ENCODE measurements around the gene XPNPEP1. TPM values are rescaled to one million over a fixed set of nuclear protein-coding genes. Genes with fewer than 3 reads are reported as not detected.
A peak's percentile ranks its signal among the peaks of the same experiment; 100 is the strongest.

The XPNPEP1 gene
- total RNA-seq, 2 experiments from 2014 or later: 66.4 to 66.6 TPM

DNA sequence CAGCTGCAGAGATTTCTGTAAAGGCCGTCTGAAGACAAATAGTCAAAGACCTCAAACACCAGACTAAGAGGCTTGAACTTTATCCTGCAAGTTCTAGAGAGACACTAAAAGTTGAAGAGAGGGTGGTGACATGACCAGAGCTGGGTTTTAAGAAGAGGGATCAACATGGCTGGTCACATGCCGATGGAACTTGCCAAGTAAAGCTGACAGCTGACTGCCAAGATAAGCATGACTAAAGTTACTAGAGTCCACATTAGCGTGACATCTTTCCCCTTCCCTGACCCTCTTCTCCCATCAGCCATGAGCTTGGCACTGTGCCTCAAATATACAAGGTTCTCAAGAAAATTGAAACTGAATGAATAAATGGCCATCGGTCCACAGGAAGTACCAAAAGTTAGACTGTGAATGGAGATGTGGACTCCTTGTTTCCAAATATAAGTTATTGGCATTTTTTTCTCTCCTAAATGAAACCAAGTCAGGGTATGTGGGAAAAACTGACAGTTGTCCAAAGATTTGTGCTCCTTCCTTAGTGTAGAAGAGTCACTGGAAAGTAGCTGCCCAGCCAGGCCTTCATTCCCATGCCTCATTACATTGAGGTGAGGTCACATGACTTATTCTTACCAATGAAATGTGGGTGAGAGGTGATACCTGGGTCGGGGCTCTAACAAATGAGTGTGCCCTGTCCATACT is 24.5 kb downstream of the XPNPEP1 start:
- no peak for DNase-seq
- Mint-ChIP-seq H3K4me1 (ENCODE audit: low read depth) (peaks cover 56% of the 10 kb centered on the region), H3K36me3 (peaks cover 33% of the 10 kb centered on the region), H3K4me3 (no peak overlapping the region), H3K27ac (peak overlapping the region; percentile 25), H3K27me3 (no peaks in the 10 kb centered on the region), H3K9me3 (no peaks in the 10 kb centered on the region)
- intact Hi-C loops (cut with micrococcal nuclease): loop anchor here (2.0 kb wide), 1 partner anchor 16 kb away; no protein-coding TSS in a partner anchor
- POLR2A ChIA-PET: no interaction called here
- CTCF ChIA-PET: interaction anchor here (0.8 to 2.0 kb wide), 3 partner anchors 12 to 36 kb away, joined by 3 to 11 read pairs (median 4); no protein-coding TSS in a partner anchor

DNA sequence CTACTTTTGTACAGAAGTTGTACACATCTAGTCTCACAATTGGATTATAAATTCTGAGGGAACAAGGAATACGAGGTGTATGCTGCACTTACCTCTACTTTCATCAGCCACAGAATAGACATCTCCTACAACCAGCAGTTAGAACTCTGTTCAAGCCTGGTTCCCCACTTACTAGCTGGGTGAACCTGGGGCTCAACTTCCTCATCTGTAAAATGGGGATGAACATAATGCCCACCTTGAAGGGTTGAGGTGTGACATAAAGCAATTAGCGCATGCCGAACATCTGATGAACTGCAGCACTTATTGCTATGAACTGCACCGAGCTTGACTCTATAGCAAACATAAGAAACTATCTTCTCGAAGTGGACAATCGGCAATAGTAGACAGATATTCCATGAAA is 25.3 kb downstream of the XPNPEP1 start:
- intact Hi-C loops (cut with micrococcal nuclease): loop anchor here (2.0 kb wide), 1 partner anchor 17 kb away; no protein-coding TSS in a partner anchor
- Mint-ChIP-seq H3K4me3 (no peak overlapping the region), H3K27ac (no peak overlapping the region), H3K36me3 (peaks cover 33% of the 10 kb centered on the region), H3K4me1 (ENCODE audit: low read depth) (peaks cover 54% of the 10 kb centered on the region), H3K9me3 (no peaks in the 10 kb centered on the region), H3K27me3 (no peaks in the 10 kb centered on the region)
- DNase-seq: no peak
- ChIA-PET POLR2A (no interaction called here), CTCF (interaction anchor here (1.2 to 3.2 kb wide), 2 partner anchors 13 to 14 kb away, joined by 4 to 21 read pairs; no protein-coding TSS in a partner anchor)

DNA sequence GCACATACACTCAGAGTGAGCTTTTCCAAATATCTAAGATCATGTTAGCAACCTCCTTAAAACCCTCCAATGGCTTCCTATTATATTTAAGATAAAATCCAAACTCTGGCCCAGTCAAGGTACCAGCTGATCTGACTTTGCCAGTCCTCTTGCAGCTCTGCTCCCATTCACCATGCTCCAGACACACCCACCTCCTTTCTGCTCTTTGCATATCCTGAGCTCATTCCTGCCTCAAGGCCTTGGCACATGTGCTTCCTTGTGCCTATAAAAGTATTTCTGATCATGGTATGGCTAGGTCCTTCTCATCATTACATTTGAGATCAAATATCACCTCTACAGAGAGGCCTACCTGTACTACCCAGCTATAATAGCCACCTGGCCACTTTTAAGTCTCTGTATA is 27.5 kb downstream of the XPNPEP1 start:
- Mint-ChIP-seq H3K9me3 (no peaks in the 10 kb centered on the region), H3K27ac (no peak overlapping the region), H3K27me3 (no peaks in the 10 kb centered on the region), H3K4me1 (ENCODE audit: low read depth) (peaks cover 53% of the 10 kb centered on the region), H3K36me3 (peaks cover 34% of the 10 kb centered on the region), H3K4me3 (no peak overlapping the region)
- no peak for DNase-seq
- intact Hi-C loops (cut with micrococcal nuclease): no loop called here
- CTCF ChIA-PET: interaction anchor here (1.3 to 3.2 kb wide), 2 partner anchors 12 to 43 kb away, joined by 4 to 21 read pairs; no protein-coding TSS in a partner anchor
- POLR2A ChIA-PET: interaction anchor here (0.7 kb wide), 1 partner anchor 15 kb away, joined by 4 read pairs; no protein-coding TSS in a partner anchor

GRCh38 chr10:109895095-109895818 is 28.1 kb downstream of the XPNPEP1 start:
- Mint-ChIP-seq H3K4me1 (ENCODE audit: low read depth) (peaks cover 50% of the 10 kb centered on the region), H3K4me3 (no peak overlapping the region), H3K9me3 (no peaks in the 10 kb centered on the region), H3K36me3 (peaks cover 32% of the 10 kb centered on the region), H3K27ac (no peak overlapping the region), H3K27me3 (no peaks in the 10 kb centered on the region)
- no peak for DNase-seq
- CTCF ChIA-PET: interaction anchor here (1.3 to 3.2 kb wide), 2 partner anchors 11 to 42 kb away, joined by 4 to 21 read pairs; no protein-coding TSS in a partner anchor
- POLR2A ChIA-PET: interaction anchor here (0.7 kb wide), 1 partner anchor 16 kb away, joined by 4 read pairs; no protein-coding TSS in a partner anchor
- intact Hi-C loops (cut with micrococcal nuclease): no loop called here

DNA sequence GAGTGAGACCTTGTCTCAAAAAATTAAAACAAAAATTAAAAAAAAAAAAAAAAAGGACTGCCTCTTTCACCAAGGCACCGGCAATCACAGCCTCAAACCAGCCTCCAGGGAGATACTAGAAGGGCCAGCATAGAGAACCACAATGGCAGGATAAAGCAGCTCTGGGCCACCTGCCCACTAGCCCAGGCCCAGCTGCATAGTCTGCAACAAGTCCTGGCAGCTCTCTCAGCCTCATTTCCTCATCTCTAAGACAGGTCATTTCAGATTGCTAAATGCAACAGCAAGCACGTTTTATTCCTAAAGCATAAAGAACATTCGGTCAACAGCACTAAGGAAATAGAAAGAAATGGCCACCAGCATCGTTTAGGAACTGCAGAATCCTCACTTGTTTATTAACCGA is 28.8 kb downstream of the XPNPEP1 start:
- Mint-ChIP-seq H3K4me1 (ENCODE audit: low read depth) (peaks cover 48% of the 10 kb centered on the region), H3K27me3 (no peaks in the 10 kb centered on the region), H3K9me3 (no peaks in the 10 kb centered on the region), H3K27ac (no peak overlapping the region), H3K36me3 (peaks cover 32% of the 10 kb centered on the region), H3K4me3 (no peak overlapping the region)
- ChIA-PET POLR2A (no interaction called here), CTCF (interaction anchor here (0.8 to 3.2 kb wide), 3 partner anchors 10 to 62 kb away, joined by 4 to 21 read pairs (median 16); no protein-coding TSS in a partner anchor)
- intact Hi-C loops (cut with micrococcal nuclease): no loop called here
- no peak for DNase-seq

- DNase-seq: no peak
- ChIA-PET POLR2A (no interaction called here), CTCF (interaction anchor here (0.8 to 3.0 kb wide), 2 partner anchors 9 to 63 kb away, joined by 4 to 16 read pairs; no protein-coding TSS in a partner anchor)
- Mint-ChIP-seq H3K4me1 (ENCODE audit: low read depth) (peaks cover 40% of the 10 kb centered on the region), H3K36me3 (peaks cover 28% of the 10 kb centered on the region), H3K9me3 (no peaks in the 10 kb centered on the region), H3K27me3 (no peaks in the 10 kb centered on the region), H3K27ac (peak overlapping the region; percentile 4), H3K4me3 (no peak overlapping the region)
- intact Hi-C loops (cut with micrococcal nuclease): no loop called here
Observed at GRCh38 chr10:109893386-109893785, 29.9 kb downstream of the XPNPEP1 start.

GRCh38 chr10:109892931-109893330 is 30.4 kb downstream of the XPNPEP1 start:
- Mint-ChIP-seq H3K9me3 (no peaks in the 10 kb centered on the region), H3K36me3 (peaks cover 24% of the 10 kb centered on the region), H3K27me3 (no peaks in the 10 kb centered on the region), H3K4me3 (no peak overlapping the region), H3K4me1 (ENCODE audit: low read depth) (peaks cover 40% of the 10 kb centered on the region), H3K27ac (no peak overlapping the region)
- peak; percentile 47 for DNase-seq
- CTCF ChIA-PET: interaction anchor here (3.0 kb wide), 1 partner anchor 9 kb away, joined by 16 read pairs; no protein-coding TSS in a partner anchor
- intact Hi-C loops (cut with micrococcal nuclease): no loop called here
- POLR2A ChIA-PET: interaction anchor here (0.5 kb wide), 1 partner anchor 25 kb away, joined by 3 read pairs; no protein-coding TSS in a partner anchor

- POLR2A ChIA-PET: interaction anchor here (0.6 to 0.7 kb wide), 2 partner anchors 387 to 1525 kb away, joined by 3 to 5 read pairs; no protein-coding TSS in a partner anchor
- intact Hi-C loops (cut with micrococcal nuclease): no loop called here
- DNase-seq: no peak
Observed at GRCh38 chr10:109892117-109892516, 31.2 kb downstream of the XPNPEP1 start.

GRCh38 chr10:109891105-109891504 is 32.2 kb downstream of the XPNPEP1 start:
- intact Hi-C loops (cut with micrococcal nuclease): no loop called here
- CTCF ChIA-PET: interaction anchor here (0.7 kb wide), 1 partner anchor 9 kb away, joined by 3 read pairs; no protein-coding TSS in a partner anchor
- no peak for DNase-seq

More at GRCh38 chr10:109892117-109892516, 31.2 kb downstream of the XPNPEP1 start:
- Mint-ChIP-seq H3K36me3 (peaks cover 24% of the 10 kb centered on the region), H3K4me3 (no peak overlapping the region), H3K9me3 (no peaks in the 10 kb centered on the region), H3K27me3 (no peaks in the 10 kb centered on the region), H3K27ac (no peak overlapping the region), H3K4me1 (ENCODE audit: low read depth) (peaks cover 40% of the 10 kb centered on the region)
- CTCF ChIA-PET: interaction anchor here (3.0 kb wide), 1 partner anchor 8 kb away, joined by 16 read pairs; no protein-coding TSS in a partner anchor

GRCh38 chr10:109889867-109890266 is 33.4 kb downstream of the XPNPEP1 start:
- Mint-ChIP-seq H3K4me1 (ENCODE audit: low read depth) (peaks cover 45% of the 10 kb centered on the region), H3K27ac (peak overlapping the region; percentile 14), H3K9me3 (no peaks in the 10 kb centered on the region), H3K4me3 (no peak overlapping the region), H3K27me3 (no peaks in the 10 kb centered on the region), H3K36me3 (peaks cover 31% of the 10 kb centered on the region)
- DNase-seq: no peak
- ChIA-PET POLR2A (no interaction called here), CTCF (interaction anchor here (1.6 kb wide), 1 partner anchor 9 kb away, joined by 4 read pairs; no protein-coding TSS in a partner anchor)
- intact Hi-C loops (cut with micrococcal nuclease): loop anchor here (10.0 kb wide), 1 partner anchor 385 kb away; no protein-coding TSS in a partner anchor

More at GRCh38 chr10:109891105-109891504, 32.2 kb downstream of the XPNPEP1 start:
- no peak overlapping the region for H3K27ac Mint-ChIP-seq
- peaks cover 29% of the 10 kb centered on the region for H3K36me3 Mint-ChIP-seq
- peaks cover 43% of the 10 kb centered on the region for H3K4me1 Mint-ChIP-seq (ENCODE audit: low read depth)
- H3K4me3 Mint-ChIP-seq: no peak overlapping the region
- POLR2A ChIA-PET: no interaction called here
- H3K27me3 Mint-ChIP-seq: no peaks in the 10 kb centered on the region
- no peaks in the 10 kb centered on the region for H3K9me3 Mint-ChIP-seq

- Mint-ChIP-seq H3K4me3 (no peak overlapping the region), H3K4me1 (ENCODE audit: low read depth) (peaks cover 41% of the 10 kb centered on the region), H3K9me3 (no peaks in the 10 kb centered on the region), H3K36me3 (peaks cover 42% of the 10 kb centered on the region), H3K27me3 (no peaks in the 10 kb centered on the region), H3K27ac (no peak overlapping the region)
- intact Hi-C loops (cut with micrococcal nuclease): loop anchor here (10.0 kb wide), 1 partner anchor 387 kb away; no protein-coding TSS in a partner anchor
- no peak for DNase-seq
- CTCF ChIA-PET: interaction anchor here (0.6 kb wide), 1 partner anchor 16 kb away, joined by 4 read pairs; no protein-coding TSS in a partner anchor
- POLR2A ChIA-PET: no interaction called here
Observed at GRCh38 chr10:109887776-109888175, 35.5 kb downstream of the XPNPEP1 start.

Measured in activated CD4-positive, alpha-beta memory T cell treated with anti-CD3 and anti-CD28 coated beads for 36 hours (primary cell).